Measurements from ENCODE around the gene PLEKHN1.

The PLEKHN1 gene

GRCh38 chr1:928825-929661 lies 37.2 kb upstream of the PLEKHN1 start:
- H3K4me1 Mint-ChIP-seq = peaks cover 31% of the 10 kb centered on the region
- H3K27ac Mint-ChIP-seq = no peak overlapping the region
- no peaks in the 10 kb centered on the region for H3K9me3 Mint-ChIP-seq
- H3K36me3 Mint-ChIP-seq (ENCODE audit: low read depth) = peaks cover 27% of the 10 kb centered on the region
- peaks cover 35% of the 10 kb centered on the region for H3K27me3 Mint-ChIP-seq (ENCODE audit: low read depth)
- H3K4me3 Mint-ChIP-seq = peak overlapping the region; percentile 43 to 58 (median 53)
- no peak for TF ChIP-seq CTCF (IDR thresholded peaks at IDR 0.05; ENCODE audit: unreplicated experiment in 3 of 3)

GRCh38 chr1:929712-930632 lies 36.3 kb upstream of the PLEKHN1 start:
- no peak overlapping the region for H3K27ac Mint-ChIP-seq
- no peak for TF ChIP-seq CTCF (IDR thresholded peaks at IDR 0.05; ENCODE audit: unreplicated experiment in 3 of 3)
- peaks cover 27% of the 10 kb centered on the region for H3K36me3 Mint-ChIP-seq (ENCODE audit: low read depth)
- peak overlapping the region in 1 of 3 experiments; percentile 28 for H3K4me3 Mint-ChIP-seq
- H3K27me3 Mint-ChIP-seq (ENCODE audit: low read depth) = peaks cover 38% of the 10 kb centered on the region
- H3K9me3 Mint-ChIP-seq = no peaks in the 10 kb centered on the region
- peaks cover 34% of the 10 kb centered on the region for H3K4me1 Mint-ChIP-seq

- H3K4me1 Mint-ChIP-seq = peaks cover 41% of the 10 kb centered on the region
- no peak overlapping the region for H3K27ac Mint-ChIP-seq
- H3K9me3 Mint-ChIP-seq = no peaks in the 10 kb centered on the region
- H3K27me3 Mint-ChIP-seq (ENCODE audit: low read depth) = peaks cover 42% of the 10 kb centered on the region
- no peak overlapping the region for H3K4me3 Mint-ChIP-seq
- TF ChIP-seq CTCF (IDR thresholded peaks at IDR 0.05; ENCODE audit: unreplicated experiment in 3 of 3) = no peak
- H3K36me3 Mint-ChIP-seq (ENCODE audit: low read depth) = peaks cover 27% of the 10 kb centered on the region
Observed at GRCh38 chr1:930633-931138, 35.6 kb upstream of the PLEKHN1 start.

GRCh38 chr1:931380-932172 lies 34.7 kb upstream of the PLEKHN1 start:
- Mint-ChIP-seq H3K36me3 (ENCODE audit: low read depth) (peaks cover 22% of the 10 kb centered on the region), H3K9me3 (no peaks in the 10 kb centered on the region), H3K4me3 (peak overlapping the region; percentile 66 to 69 (median 69)), H3K27ac (peak overlapping the region; percentile 22 to 87 (median 84)), H3K4me1 (peaks cover 39% of the 10 kb centered on the region), H3K27me3 (ENCODE audit: low read depth) (peaks cover 35% of the 10 kb centered on the region)
- no peak for TF ChIP-seq CTCF (IDR thresholded peaks at IDR 0.05; ENCODE audit: unreplicated experiment in 3 of 3)

- no peaks in the 10 kb centered on the region for H3K9me3 Mint-ChIP-seq
- peaks cover 20% of the 10 kb centered on the region for H3K36me3 Mint-ChIP-seq (ENCODE audit: low read depth)
- H3K4me3 Mint-ChIP-seq = peak overlapping the region in 2 of 3 experiments; percentile 35 to 41
- peaks cover 37% of the 10 kb centered on the region for H3K27me3 Mint-ChIP-seq (ENCODE audit: low read depth)
- no peak for TF ChIP-seq CTCF (IDR thresholded peaks at IDR 0.05; ENCODE audit: unreplicated experiment in 3 of 3)
- H3K27ac Mint-ChIP-seq = peak overlapping the region in 1 of 3 experiments; percentile 22
- peaks cover 36% of the 10 kb centered on the region for H3K4me1 Mint-ChIP-seq
Observed at GRCh38 chr1:932173-932510, 34.1 kb upstream of the PLEKHN1 start.

Measured in nephron (organoid).